Epidermal melanocyte (primary cell): ENCODE results near the gene SIK3.

ENCODE experiments used
- DNase-seq: peaks from one replicate; pipeline ENCODE4 v3.0.0; 2011; ENCODE audit warnings: low spot score; ENCODE audit not compliant: insufficient read length

The SIK3 gene

DNA sequence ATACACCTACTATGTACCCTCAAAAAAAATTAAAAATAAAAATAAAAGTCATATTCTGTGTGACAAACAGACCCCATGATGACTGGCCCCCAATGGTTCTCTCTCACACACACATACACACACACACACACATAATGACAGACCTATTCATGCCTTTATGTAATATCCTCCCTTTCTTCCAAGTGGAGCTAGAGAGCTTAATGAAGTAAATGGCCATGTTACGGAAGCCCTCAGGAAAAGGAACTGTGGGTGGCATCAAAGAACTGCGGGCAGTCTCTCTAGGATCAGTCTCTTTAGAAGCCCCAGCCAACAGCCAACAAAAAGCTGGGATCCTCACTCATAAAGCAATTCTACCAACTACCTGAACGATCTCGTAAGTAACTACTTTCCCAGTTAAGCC lies 125.5 kb downstream of the SIK3 start:
- no peak for DNase-seq

- no peak for DNase-seq
Observed at GRCh38 chr11:116970485-116971292, 127.5 kb downstream of the SIK3 start.

GRCh38 chr11:116969694-116970093 lies 128.5 kb downstream of the SIK3 start:
- DNase-seq: no peak

- no peak for DNase-seq
Observed at GRCh38 chr11:116964269-116964668, 134.0 kb downstream of the SIK3 start.

DNA sequence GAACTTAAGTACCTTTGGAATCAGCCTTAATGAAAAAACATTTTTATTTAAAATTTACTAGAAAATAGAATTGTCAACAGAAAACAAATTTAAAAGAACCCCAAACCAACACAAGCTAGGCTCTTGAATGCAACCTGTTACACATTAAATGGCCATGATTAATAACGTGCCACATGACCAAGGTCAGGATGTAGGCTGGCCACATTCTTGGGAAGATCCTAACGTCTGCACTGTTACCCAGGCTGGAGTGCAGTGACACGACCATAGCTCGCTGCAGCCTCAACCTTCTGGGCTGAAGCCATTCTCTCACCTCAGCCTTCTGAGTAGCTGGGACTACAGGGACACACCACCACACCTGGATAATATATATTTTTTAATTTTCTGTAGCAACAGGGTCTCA lies 134.4 kb downstream of the SIK3 start:
- no peak for DNase-seq

GRCh38 chr11:116962108-116962507 lies 136.1 kb downstream of the SIK3 start:
- DNase-seq: no peak

- DNase-seq: peak; percentile 18
Observed at GRCh38 chr11:116960930-116961329, 137.3 kb downstream of the SIK3 start.

DNA sequence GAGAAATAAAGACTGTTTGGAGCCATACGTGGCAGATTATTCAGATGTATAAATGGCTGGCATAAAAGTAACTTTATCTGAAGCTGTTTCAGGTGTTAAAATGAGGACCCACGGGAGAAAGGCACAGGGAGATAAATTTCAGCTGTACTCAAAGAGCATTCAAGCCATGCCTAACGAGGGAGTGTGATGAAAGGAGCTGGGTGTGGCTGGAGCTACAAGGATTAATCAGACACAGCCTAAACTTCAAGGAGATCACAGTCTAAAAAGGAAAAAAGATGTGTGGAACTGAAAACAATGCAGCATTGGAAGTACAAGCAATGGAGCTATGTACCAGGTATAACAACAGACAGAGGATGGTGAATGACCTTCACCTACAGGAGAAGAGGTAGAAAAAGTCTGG lies 140.0 kb downstream of the SIK3 start:
- no peak for DNase-seq

DNA sequence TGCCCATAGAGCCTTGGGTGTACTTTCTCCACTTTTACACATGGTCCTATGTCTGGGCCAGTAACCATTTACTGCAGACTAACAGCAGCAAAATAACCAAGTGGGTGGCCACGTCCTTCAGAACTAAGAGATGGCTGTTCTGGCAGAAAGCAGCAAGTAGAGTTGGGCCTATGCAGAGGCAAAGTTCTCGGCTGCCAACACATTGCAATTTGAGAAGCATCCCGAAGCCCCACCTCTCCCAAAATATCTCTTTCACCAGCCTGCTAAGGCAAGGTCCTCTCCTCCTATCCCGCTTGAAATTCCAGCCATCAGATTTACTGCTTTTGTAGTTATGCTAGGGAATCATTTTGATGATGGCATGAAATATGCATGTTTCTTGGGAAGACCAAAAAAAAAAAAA lies 142.3 kb downstream of the SIK3 start:
- no peak for DNase-seq

GRCh38 chr11:116955548-116955947 lies 142.7 kb downstream of the SIK3 start:
- no peak for DNase-seq

GRCh38 chr11:116953530-116954285 lies 144.5 kb downstream of the SIK3 start:
- no peak for DNase-seq

- no peak for DNase-seq
Observed at GRCh38 chr11:116951762-116952161, 146.5 kb downstream of the SIK3 start.

DNA sequence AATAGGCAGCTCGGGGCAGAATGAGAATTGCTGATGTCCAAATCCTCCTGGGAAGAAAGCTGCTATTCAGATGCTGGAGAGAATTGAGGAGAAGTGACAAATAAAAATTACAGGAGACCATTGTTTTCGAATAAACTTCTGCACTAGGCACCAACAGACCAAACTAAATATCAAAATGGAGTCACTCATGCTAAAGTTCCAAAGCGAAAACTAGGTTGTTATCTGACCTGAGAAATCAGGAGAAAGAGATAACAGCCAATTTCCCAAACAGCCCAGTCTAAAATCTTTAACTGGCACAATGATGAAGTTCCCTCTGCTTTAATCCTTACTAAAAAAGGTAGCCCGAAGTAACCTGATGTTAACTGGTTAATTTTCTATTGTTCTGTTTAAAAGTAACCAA lies 148.0 kb downstream of the SIK3 start:
- DNase-seq: no peak

DNA sequence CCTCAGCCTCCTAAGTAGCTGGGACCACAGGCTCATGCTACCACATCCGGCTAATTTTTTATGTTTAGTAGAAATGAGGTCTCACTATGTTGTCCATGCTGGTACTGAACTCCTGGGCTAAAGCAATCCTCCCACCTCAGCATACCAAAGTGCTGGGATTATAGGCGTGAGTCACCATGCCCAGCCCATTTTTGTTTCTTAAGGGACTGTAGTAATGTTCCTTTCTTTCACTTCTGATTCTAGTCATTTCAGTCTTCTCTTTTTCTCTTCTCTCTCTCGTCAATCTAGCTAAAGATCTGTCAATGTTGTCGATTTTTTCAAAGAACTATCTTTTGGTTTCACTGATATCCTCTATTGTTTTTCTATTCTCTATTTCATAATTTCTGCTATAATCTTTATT lies 149.8 kb downstream of the SIK3 start:
- no peak for DNase-seq

DNA sequence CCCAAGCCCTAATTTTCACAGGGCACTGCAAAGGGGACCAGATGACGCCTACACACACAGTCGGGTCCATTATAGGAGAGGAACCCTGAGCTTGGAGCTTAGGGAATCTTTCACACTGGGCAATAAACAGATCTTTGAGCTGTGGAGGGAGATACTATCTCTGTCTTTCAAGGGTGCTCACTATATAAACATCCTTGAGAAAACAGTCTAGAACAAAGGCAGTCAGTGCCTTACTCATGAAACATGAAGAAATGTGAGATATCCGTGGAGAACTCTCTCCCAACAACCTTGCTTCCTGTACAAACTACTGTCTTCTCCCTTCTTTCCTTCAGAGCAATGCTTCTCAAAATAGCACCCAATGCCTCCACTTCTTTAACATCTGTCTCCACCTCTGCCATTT lies 151.8 kb downstream of the SIK3 start:
- no peak for DNase-seq

DNA sequence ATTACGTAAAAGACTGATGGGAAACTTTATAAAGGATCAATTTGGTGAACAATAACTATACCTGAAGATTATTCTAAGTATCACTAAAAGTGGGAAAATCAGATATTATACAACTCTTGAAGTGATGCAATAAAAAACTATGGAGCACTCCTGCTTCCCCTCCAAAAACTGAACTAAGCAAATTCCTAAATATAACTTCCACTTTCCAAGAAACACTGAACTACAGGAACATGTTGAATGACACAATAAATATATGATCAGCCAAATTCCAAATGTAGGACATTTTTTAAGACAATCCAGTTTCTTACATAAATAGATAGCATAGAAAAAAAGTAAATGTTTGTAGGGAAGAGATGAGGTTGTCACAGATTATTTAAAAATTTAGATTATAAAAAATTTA lies 158.7 kb downstream of the SIK3 start:
- DNase-seq: no peak

- no peak for DNase-seq
Observed at GRCh38 chr11:116938471-116939070, 159.7 kb downstream of the SIK3 start.

- no peak for DNase-seq
Observed at GRCh38 chr11:116936754-116937446, 161.3 kb downstream of the SIK3 start.

DNA sequence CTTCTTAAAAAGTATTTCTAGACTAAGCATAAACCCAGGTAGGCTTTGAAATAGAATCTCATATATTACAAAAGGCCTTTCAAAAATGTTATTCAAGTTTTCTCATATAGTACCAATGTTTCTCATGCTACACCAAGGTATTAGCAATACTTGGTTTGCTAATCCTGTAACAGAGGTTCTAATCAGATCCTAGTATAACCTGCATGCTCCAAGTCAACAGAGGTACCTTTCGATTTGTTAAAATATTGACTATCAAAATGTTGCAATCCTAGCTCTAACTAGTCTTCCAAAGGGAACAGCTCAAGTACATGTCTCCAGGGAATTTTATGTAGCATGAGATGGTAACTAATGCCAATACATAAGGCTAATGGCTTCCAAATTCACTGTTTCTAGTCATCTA lies 162.7 kb downstream of the SIK3 start:
- no peak for DNase-seq

GRCh38 chr11:116935089-116935488 lies 163.1 kb downstream of the SIK3 start:
- no peak for DNase-seq

GRCh38 chr11:116933961-116934360 lies 164.3 kb downstream of the SIK3 start:
- no peak for DNase-seq

GRCh38 chr11:116932181-116932580 lies 166.0 kb downstream of the SIK3 start:
- no peak for DNase-seq
